ENCODE measurements around the gene TMEM178A.

DNA sequence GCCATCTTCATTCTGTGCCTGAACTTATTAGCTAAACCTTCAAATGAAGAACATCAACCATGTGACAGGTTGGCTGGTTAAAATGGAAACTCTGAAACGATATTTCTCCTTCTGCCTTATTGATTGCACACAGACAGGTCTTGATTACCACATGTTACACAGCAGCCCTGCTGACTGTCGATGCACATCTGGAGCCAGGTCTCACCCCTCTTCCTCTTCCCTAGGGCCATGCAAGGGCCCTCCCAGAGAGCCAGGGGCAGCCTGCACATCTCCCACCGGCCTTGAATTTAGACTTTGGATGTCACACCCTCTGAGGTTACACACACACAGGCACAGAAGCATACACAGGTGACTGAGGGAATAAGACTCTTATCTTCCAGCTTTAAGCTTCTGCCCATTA is 45.1 kb downstream of the TMEM178A start:
- TF ChIP-seq EZH2 (IDR thresholded peaks at IDR 0.05), result no peak
- TF ChIP-seq POLR2AphosphoS5 (IDR thresholded peaks at IDR 0.05; ENCODE audit: borderline replicate concordance, low read depth, low read length), result no peak
- no peak for TF ChIP-seq FOXP2 (optimal IDR thresholded peaks at IDR 0.05; ENCODE audit: control extremely low read depth, extremely low read length, insufficient read depth)

All from SK-N-MC (cell line).